ENCODE measurements around the gene CACFD1. TPM values are rescaled to one million over a fixed set of nuclear protein-coding genes. Genes with fewer than 3 reads are reported as not detected.

The CACFD1 gene
- total and polyA plus RNA-seq, 2 of the 13 experiments (the other 11 are each of a cell fraction or from before 2014, with no cell fraction given), result 13.8 to 14.6 TPM

DNA sequence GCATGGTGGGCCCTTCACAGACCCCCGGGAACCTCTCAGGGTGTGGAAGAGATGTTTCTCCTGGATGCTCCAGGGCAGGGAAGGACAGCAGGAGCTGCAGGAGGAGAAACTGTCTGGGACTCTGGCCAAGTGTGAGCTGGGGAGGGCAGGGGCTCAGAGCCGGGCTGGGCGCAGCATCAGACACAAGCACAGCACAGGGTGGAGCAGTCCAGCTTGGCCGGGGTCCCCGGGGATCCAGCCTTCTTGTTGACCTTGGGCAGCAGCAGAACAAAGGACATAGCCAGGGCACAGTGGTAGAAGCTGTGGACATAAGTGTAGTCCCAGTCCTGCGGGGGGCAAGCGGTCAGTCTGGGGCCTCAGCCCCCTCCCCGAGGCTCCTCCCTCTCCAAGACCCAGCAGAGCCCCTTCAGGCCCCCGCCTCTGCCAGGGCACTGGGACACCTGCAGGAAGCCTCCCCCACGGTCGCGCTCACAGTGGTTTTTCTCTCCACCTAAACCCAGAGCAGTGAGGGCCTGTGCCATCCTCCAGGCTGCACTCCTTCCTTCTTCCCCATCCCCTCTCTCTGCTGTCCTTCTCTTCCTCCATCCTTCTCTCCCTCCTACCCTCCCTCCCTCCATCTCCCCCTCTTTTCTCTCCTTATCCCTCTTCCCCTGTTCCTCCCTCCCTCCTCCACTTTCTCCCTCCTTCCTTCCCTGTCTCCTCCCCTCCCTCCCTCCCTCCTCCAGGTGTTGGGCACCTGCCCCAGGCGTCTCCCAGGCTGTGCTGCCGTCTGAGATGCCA lies 54.9 kb downstream of the CACFD1 start:
- Histone ChIP-seq H2AFZ (ENCODE audit: low read length) (no peak overlapping the region), H3K79me2 (ENCODE audit: insufficient read depth, low read length) (no peaks in the 10 kb centered on the region), H3K4me2 (ENCODE audit: low read depth, low read length) (no peak overlapping the region), H3K36me3 (replicated peaks in 1 of 2; ENCODE audit: control insufficient read depth in 1 of 2, insufficient read depth in 2 of 2, low read length in 2 of 2) (no peaks in the 10 kb centered on the region), H3K4me3 (replicated peaks in 1 of 3; ENCODE audit: insufficient read depth in 1 of 3, low read depth in 2 of 3, low read length in 3 of 3) (no peak overlapping the region), H3K27me3 (ENCODE audit: control insufficient read depth in 1 of 2, insufficient read depth in 2 of 2, low read length in 2 of 2) (peaks cover 3 to 72% of the 10 kb centered on the region in 2 experiments; a peak in 3 of 5 replicates), H4K20me1 (ENCODE audit: insufficient read depth, low read length) (no peaks in the 10 kb centered on the region), H3K9me3 (ENCODE audit: low read length) (no peaks in the 10 kb centered on the region), H3K27ac (ENCODE audit: extremely low read length, insufficient read depth, low read length) (no peak overlapping the region), H3K4me1 (ENCODE audit: insufficient read depth, low read length) (peaks cover 31% of the 10 kb centered on the region), H3K9ac (ENCODE audit: insufficient read depth, low read depth, low read length) (no peak overlapping the region)
- CTCF ChIA-PET (ENCODE audit: low intra/inter-chr PET ratio, low total read pairs), result no interaction called here
- in situ Hi-C loops (cut with HindIII; ENCODE audit: extremely low pct_ligation_motif_present, low pct_unique_long_range_greater_than_20kb) (no loop called here), intact Hi-C loops (cut with micrococcal nuclease; ENCODE audit: unreplicated experiment) (no loop called here)
- no peak for DNase-seq (ENCODE audit: low spot score)
- POLR2A ChIA-PET, result interaction anchor here (0.6 kb wide), 1 partner anchor 167 kb away, joined by 3 read pairs; the partner anchor contains the start of genes MED22 and RPL7A
- no peak for FAIRE-seq
- BruUV-seq (replicated peaks), result no TSS peak
- 33% methylated on average over 4 of the region's 14 CpGs for WGBS (ENCODE audit: low lambda C conversion rate)
- peak; percentile 46 for ATAC-seq
- no peak for TF ChIP-seq CAMTA2 (CRISPR knock-in tag; IDR thresholded peaks at IDR 0.05; ENCODE audit: borderline replicate concordance)
- TF ChIP-seq, protein P1, sequence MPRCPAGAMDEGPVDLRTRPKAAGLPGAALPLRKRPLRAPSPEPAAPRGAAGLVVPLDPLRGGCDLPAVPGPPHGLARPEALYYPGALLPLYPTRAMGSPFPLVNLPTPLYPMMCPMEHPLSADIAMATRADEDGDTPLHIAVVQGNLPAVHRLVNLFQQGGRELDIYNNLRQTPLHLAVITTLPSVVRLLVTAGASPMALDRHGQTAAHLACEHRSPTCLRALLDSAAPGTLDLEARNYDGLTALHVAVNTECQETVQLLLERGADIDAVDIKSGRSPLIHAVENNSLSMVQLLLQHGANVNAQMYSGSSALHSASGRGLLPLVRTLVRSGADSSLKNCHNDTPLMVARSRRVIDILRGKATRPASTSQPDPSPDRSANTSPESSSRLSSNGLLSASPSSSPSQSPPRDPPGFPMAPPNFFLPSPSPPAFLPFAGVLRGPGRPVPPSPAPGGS (CRISPR knock-in tag; IDR thresholded peaks at IDR 0.05), result no peak
- TF ChIP-seq, protein P2, sequence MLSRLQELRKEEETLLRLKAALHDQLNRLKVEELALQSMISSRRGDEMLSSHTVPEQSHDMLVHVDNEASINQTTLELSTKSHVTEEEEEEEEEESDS (CRISPR knock-in tag; IDR thresholded peaks at IDR 0.05; ENCODE audit: borderline replicate concordance), result no peak
- no peak for TF ChIP-seq SOX6 (IDR thresholded peaks at IDR 0.05)
- TF ChIP-seq SOX6 (CRISPR knock-in tag; IDR thresholded peaks at IDR 0.05), result peak; percentile 46
- no peak for TF ChIP-seq PHF8 (CRISPR knock-in tag; IDR thresholded peaks at IDR 0.05)
- 0 out of 2 replicates have a peak, but pooled peaks have one; percentile 29 for TF ChIP-seq ZNF512 (CRISPR knock-in tag; IDR thresholded peaks at IDR 0.05)
- no peak for TF ChIP-seq TBX3 (IDR thresholded peaks at IDR 0.05; ENCODE audit: borderline replicate concordance)
- no peak for TF ChIP-seq ZFP90 (CRISPR knock-in tag; IDR thresholded peaks at IDR 0.05; ENCODE audit: borderline replicate concordance)
- no peak for TF ChIP-seq ZNF281 (CRISPR knock-in tag; IDR thresholded peaks at IDR 0.05; ENCODE audit: borderline replicate concordance)
- TF ChIP-seq CHD2 (IDR thresholded peaks at IDR 0.05; ENCODE audit: low read depth, low read length), result no peak
- no peak for TF ChIP-seq KLF9 (CRISPR knock-in tag; IDR thresholded peaks at IDR 0.05; ENCODE audit: low read depth)
- TF ChIP-seq GABPB1 (CRISPR knock-in tag; IDR thresholded peaks at IDR 0.05), result no peak
- TF ChIP-seq, protein P3, sequence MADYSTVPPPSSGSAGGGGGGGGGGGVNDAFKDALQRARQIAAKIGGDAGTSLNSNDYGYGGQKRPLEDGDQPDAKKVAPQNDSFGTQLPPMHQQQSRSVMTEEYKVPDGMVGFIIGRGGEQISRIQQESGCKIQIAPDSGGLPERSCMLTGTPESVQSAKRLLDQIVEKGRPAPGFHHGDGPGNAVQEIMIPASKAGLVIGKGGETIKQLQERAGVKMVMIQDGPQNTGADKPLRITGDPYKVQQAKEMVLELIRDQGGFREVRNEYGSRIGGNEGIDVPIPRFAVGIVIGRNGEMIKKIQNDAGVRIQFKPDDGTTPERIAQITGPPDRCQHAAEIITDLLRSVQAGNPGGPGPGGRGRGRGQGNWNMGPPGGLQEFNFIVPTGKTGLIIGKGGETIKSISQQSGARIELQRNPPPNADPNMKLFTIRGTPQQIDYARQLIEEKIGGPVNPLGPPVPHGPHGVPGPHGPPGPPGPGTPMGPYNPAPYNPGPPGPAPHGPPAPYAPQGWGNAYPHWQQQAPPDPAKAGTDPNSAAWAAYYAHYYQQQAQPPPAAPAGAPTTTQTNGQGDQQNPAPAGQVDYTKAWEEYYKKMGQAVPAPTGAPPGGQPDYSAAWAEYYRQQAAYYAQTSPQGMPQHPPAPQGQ (CRISPR knock-in tag; IDR thresholded peaks at IDR 0.05; ENCODE audit: borderline replicate concordance), result no peak

Measured in HepG2 (cell line).